Activated CD4-positive, alpha-beta T cell treated with anti-CD3 and anti-CD28 coated beads, Interleukin-10, Interleukin-2, amounts not matched to agents 100 ng/mL and 50 ng/mL, durations not matched to agents 16 hours and 8 hours (primary cell): Measurements from ENCODE around the gene MTERF4.

Source experiments
- DNase-seq: peaks from one replicate; pipeline ENCODE4 v3.0.0-alpha.2; 2020

MTERF4 gene, protein sequence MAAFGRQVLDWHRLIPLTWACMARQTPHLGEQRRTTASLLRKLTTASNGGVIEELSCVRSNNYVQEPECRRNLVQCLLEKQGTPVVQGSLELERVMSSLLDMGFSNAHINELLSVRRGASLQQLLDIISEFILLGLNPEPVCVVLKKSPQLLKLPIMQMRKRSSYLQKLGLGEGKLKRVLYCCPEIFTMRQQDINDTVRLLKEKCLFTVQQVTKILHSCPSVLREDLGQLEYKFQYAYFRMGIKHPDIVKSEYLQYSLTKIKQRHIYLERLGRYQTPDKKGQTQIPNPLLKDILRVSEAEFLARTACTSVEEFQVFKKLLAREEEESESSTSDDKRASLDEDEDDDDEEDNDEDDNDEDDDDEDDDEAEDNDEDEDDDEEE

GRCh38 chr2:241102239-241102803, at the start of gene MTERF4:
Gene MTERF4, minus strand, starts transcription at chr2:241102287. Its CDS starts 14 bp downstream, at chr2:241102273.
- peak; percentile 92 for DNase-seq

DNA sequence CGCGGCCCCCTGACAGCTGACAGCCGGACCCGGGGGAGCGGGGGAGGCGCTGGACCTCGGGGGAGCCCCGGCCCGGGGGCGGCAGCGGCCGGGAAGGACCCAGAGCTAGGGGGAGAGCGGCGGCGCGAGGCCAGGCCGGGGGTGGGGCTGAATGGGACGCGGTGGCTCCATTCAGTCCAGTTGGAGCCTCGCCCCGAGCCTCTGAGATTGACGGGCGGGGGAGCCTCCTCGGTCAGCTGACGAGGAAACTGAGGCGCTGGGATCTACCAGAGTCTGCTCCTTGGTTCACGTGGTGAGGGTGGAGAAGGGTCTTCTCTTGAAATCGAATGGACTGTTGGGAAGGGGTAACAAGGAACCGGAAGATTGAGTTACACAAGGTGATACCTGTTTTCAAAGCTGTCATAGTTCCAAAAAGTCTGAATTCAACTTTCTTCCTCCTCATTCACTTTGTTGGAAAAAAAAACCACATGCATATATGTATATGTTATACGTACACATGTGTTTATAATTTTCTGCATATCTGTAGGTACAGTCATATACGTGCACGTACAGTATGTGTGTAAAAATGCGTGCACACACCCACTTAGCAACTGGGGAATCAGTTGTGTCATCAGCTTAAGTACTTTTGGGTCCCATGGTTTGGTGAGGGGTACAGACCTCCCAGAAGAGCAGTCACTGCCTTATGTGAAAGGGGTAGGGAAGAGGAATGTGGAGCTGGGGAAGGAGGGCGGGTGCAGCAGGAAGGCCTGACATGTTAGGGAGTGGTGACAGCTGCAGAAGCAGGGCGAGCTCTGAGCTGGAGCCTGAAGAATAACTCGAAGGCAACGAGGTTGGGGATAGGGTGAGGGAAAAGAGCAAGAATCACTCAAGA, 48.8 kb upstream of the MTERF4 start:
- DNase-seq, result no peak

DNA sequence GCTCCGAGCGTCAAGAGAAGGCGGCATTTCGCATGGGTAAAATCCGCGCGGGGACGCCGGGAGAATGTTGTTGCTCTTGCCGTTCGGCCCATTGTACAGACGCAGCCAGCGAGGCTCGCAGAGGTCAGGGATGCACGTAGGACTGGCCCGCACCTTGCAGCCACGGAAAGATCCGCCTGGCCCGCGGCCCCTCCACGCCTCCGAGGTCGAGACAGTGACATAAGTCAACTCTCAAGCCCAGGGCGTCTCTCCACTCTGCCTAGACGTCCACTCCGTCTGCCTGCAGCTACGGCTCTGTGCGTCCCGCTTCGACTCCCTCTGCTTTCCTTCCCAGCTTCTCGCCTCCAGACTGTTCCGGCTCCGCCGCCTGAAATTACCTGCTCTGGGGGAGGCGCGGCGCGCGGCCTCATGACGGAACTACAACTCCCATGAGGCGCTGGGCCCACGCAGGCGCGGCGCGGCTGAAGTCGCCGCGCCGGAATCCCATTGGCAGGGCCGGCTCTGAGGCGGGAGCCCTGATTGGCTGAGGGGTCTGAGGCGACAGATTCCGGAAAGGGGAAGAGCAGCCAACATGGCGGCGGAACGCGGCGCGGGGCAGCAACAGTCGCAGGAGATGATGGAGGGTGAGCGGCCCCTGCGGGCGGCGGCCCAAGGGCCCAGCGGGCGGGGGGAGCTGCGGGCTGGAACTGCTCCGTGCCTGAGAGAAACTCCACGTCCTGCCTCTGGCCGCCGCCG, 48.0 kb upstream of the MTERF4 start, which contains the start of gene PPP1R7:
PPP1R7 (plus strand) TSS at position 543 of the 735 bp plus-strand sequence; CDS start at position 572, 29 bp downstream.
- peak; percentile 98 for DNase-seq

- no peak for DNase-seq
Observed at GRCh38 chr2:241149675-241149924, 47.5 kb upstream of the MTERF4 start.

GRCh38 chr2:241148891-241149674, 47.0 kb upstream of the MTERF4 start, which contains the start of gene PASK:
Gene PASK, minus strand, starts transcription at chr2:241149472. Its CDS starts 6,440 bp downstream, at chr2:241143032.
- DNase-seq, result peak; percentile 98

GRCh38 chr2:241148239-241148638, 46.2 kb upstream of the MTERF4 start:
- DNase-seq, result no peak

GRCh38 chr2:241147336-241147735, 45.2 kb upstream of the MTERF4 start:
- no peak for DNase-seq

GRCh38 chr2:241146286-241146685, 44.2 kb upstream of the MTERF4 start:
- DNase-seq, result no peak

DNA sequence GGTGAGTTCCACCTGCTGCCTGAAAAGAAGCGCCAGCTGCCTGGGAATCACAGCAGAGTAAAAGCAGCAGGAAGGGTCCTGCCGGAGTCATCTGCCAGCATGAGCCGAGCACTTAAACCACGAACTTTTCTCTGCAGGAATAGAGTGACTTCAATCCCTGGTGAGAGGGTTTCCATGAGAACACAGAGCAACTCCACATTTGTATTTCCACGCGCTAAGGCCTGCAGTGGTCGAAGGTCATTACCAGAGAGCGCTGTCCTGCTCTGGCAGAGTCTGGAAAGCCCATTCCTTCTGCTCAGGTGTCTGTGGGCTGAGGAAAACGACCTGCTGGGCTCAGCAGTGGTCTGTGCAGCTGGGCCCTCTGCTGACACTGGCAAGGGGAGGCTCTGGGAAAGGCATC, 40.5 kb upstream of the MTERF4 start:
- DNase-seq, result no peak

DNA sequence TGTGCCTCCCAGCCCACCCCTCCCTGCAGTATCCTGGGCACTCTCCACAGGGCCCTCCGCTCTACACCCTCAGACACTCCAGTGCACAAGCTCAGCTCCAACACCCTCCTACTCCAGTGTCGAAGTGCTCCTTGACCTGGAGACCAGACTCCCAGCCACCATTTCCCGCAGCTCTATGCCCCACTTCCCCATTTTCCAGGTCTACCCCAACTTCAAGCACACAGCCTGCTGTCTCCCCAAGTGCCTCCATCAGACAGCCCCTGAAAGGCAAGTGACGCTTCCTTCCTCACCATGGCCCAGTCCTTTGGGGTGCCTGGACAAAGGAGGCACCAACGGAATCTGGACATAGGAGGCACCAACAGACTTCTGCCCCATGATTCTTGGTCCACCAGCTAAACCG, 40.0 kb upstream of the MTERF4 start:
- no peak for DNase-seq

DNA sequence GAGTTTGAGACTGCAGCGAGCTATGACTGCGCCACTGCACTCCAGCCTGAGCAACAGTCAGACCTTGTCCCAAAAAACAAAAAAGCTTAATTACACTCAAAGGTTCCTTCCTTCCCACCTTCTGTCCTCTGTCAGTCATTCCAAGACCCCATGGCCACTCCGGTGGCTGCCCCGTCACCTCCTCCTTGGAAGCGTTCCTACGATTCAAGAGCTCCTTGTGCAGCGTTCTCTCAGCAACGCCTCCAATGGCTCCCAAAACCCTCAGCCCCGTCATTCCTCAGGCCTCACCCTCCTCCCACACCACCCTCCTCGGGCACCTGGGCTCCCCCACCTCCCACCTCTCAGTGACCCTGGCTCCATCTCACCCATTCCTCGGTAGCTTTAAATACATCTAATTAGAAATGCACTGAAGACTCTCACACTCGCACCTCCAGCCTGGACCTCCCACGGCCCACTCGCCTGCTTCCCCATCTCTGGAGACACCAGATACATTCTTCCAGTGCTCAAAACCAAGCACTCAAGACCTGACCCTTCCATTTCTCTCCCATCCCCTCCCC, 39.2 kb upstream of the MTERF4 start:
- DNase-seq, result no peak

- DNase-seq, result no peak
Observed at GRCh38 chr2:241140445-241140840, 38.4 kb upstream of the MTERF4 start.

- DNase-seq, result no peak
Observed at GRCh38 chr2:241139531-241140444, 37.7 kb upstream of the MTERF4 start.

- DNase-seq, result no peak
Observed at GRCh38 chr2:241138471-241138870, 36.4 kb upstream of the MTERF4 start.

GRCh38 chr2:241137276-241138190, 35.4 kb upstream of the MTERF4 start:
- no peak for DNase-seq

DNA sequence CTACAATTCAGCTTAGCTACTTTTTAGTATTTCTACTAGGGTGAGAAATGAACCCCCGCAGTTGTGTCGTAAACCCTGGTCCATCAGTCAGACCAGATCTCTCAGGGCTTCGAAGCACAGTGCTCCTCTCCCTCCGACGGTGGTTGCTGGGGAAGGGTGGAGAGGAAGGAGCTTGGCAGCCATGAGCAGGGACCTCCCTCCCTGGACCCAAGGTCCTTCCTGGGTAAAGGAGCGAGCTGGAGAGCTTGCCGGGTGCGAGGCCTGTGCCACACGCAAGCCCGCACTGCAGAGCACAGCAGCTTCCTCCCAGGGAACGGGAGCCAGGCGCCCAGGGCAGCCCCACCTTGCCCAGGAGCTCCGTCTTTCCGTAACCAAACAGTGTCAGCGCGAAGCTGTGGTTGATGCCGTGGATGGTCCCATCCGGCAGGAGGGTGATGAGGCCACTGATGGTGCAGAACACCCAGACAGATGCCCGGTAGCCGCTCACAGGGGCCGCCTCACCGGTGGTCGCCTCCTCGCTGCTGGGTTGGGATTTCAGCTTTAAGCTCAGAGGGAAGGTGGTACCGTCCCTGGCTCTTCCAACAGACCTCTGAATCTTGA, 34.7 kb upstream of the MTERF4 start:
- DNase-seq, result no peak

DNA sequence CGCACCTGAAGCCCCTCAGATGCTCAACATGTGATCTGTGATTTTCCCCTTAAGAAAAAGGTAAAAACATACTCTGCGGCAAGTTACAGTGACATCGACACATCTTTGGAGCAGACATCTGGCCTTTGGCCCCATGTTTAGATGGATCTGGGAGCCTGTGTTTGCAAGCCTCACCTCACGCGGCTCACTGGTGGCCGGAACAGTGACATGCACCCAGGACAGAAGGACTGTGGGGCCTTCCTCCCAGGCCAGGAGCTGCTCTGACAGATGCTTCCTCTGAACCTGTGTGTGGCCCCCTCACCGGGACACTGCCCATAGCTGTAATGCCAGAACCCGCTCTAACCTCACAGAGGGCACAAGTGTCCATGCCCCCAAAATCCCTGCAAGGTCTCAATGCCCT, 34.1 kb upstream of the MTERF4 start:
- DNase-seq, result no peak

- DNase-seq, result no peak
Observed at GRCh38 chr2:241135737-241136136, 33.6 kb upstream of the MTERF4 start.

- no peak for DNase-seq
Observed at GRCh38 chr2:241134711-241135110, 32.6 kb upstream of the MTERF4 start.
